ENCODE measurements around the gene SDK1. TPM values are rescaled to one million over a fixed set of nuclear protein-coding genes. Genes with fewer than 3 reads are reported as not detected.
A peak's percentile ranks its signal among the peaks of the same experiment; 100 is the strongest.

The SDK1 gene
- total RNA-seq, 1 donor from 2014 or later: 10.4 TPM

GRCh38 chr7:4157651-4158050 lies 856.6 kb downstream of the SDK1 start:
- no peaks in the 10 kb centered on the region for H3K36me3 ChIP-seq
- intact Hi-C loops (cut with DNase I): no loop called here
- ATAC-seq: no peak
- no peak for DNase-seq
- H3K4me3 ChIP-seq: no peak overlapping the region
- no peak for TF ChIP-seq CTCF (IDR thresholded peaks at IDR 0.05)
- H3K27ac ChIP-seq: no peak overlapping the region
- no peaks in the 10 kb centered on the region for H3K27me3 ChIP-seq
- H3K9me3 ChIP-seq: no peaks in the 10 kb centered on the region
- no peaks in the 10 kb centered on the region for H3K4me1 ChIP-seq

DNA sequence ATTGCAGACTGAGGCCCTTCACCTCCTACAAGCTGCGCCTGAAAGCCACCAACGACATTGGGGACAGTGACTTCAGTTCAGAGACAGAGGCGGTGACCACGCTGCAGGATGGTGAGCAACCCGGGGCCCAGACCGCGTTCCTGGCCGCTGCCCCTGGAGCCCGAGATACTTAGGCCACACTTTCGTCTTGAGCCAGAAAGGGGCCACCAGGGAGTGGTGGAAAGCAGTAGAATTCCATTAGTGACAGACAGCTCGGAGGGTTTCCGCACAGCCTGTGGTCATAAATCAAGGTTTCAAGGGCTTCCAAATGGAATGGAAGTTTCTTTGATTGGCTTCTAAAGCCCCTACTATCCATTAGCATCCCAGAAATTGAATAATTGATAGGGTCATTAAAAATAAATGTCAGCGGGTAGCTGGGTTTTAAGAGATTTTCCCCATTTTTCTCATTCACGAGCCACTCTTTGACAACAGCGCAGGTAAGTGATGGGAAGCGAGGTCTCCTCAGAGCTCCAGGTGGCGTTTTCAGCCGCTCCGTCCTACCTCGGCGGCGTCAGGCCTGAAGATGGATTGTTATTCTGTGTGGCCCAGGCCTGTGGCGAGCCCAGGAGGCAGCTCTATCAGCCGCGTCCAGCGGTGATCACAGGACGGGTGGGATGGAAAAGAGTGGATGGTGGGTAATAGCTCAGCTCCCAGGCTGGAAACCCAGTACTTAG lies 857.5 kb downstream of the SDK1 start:
- Histone ChIP-seq H3K9me3 (no peaks in the 10 kb centered on the region), H3K36me3 (no peaks in the 10 kb centered on the region), H3K4me3 (no peak overlapping the region), H3K27me3 (no peaks in the 10 kb centered on the region), H3K4me1 (no peaks in the 10 kb centered on the region), H3K27ac (no peak overlapping the region)
- ATAC-seq (no peak), DNase-seq (no peak)
- TF ChIP-seq CTCF (IDR thresholded peaks at IDR 0.05): no peak
- intact Hi-C loops (cut with DNase I): no loop called here

GRCh38 chr7:4159154-4159501 lies 858.1 kb downstream of the SDK1 start:
- H3K27me3 ChIP-seq: no peaks in the 10 kb centered on the region
- TF ChIP-seq CTCF (IDR thresholded peaks at IDR 0.05): no peak
- no peak for ATAC-seq

DNA sequence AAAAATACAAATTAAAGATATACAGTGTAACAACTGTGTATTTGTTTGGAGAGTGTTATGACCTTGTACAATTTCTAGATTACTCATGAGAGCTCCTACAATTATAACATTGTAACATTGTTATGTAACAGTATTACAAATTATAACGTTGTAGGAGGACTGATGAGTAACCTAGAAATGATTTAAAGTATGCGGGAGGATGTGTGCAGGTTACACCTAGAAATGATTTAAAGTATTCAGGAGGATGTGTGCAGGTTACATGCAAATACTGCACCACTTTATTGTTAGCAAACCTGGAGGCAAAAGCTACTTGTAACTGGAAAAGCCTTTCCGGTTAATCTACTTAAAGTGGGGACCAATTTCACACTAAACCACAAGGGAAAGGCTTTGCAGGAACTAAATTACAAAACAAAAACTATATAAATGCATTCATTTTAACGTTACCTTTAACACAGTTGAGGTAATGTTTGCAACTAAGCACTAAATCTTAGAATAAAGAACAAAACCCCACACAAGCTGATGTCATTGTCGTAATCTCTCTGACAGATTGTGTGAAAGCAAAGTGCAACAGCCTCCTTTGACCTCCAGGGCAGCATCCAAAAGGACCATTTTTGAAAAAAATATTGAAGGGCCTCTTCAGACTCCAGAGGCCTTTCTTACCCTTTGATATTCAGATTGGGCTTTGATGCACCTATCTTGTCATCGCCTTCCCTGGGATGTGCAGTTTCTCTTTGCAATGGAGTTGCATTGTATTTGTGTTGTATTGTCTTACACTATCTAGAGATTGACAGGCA lies 858.9 kb downstream of the SDK1 start:
- TF ChIP-seq CTCF (IDR thresholded peaks at IDR 0.05): no peak
- Histone ChIP-seq H3K27me3 (no peaks in the 10 kb centered on the region), H3K9me3 (no peaks in the 10 kb centered on the region), H3K36me3 (no peaks in the 10 kb centered on the region), H3K4me1 (no peaks in the 10 kb centered on the region), H3K4me3 (no peak overlapping the region), H3K27ac (no peak overlapping the region)
- DNase-seq (no peak), ATAC-seq (no peak)
- intact Hi-C loops (cut with DNase I): no loop called here

More at GRCh38 chr7:4159154-4159501, 858.1 kb downstream of the SDK1 start:
- no peaks in the 10 kb centered on the region for H3K4me1 ChIP-seq
- intact Hi-C loops (cut with DNase I): no loop called here
- H3K36me3 ChIP-seq: no peaks in the 10 kb centered on the region
- no peak overlapping the region for H3K4me3 ChIP-seq
- H3K9me3 ChIP-seq: no peaks in the 10 kb centered on the region
- H3K27ac ChIP-seq: no peak overlapping the region
- DNase-seq: no peak

GRCh38 chr7:4162884-4163564 lies 862.0 kb downstream of the SDK1 start:
- Histone ChIP-seq H3K4me3 (no peak overlapping the region), H3K4me1 (no peaks in the 10 kb centered on the region), H3K27ac (no peak overlapping the region), H3K27me3 (no peaks in the 10 kb centered on the region), H3K36me3 (no peaks in the 10 kb centered on the region), H3K9me3 (no peaks in the 10 kb centered on the region)
- no peak for TF ChIP-seq CTCF (IDR thresholded peaks at IDR 0.05)
- intact Hi-C loops (cut with DNase I): no loop called here
- DNase-seq (no peak), ATAC-seq (peak; percentile 15)

Data from upper lobe of right lung (tissue), 1 donor.